ENCODE data around the gene UGT2B28. TPM values are rescaled to one million over a fixed set of nuclear protein-coding genes. Genes with fewer than 3 reads are reported as not detected.
"Not testable (repeated sequence)": the region's sequence is repeated elsewhere in the genome, so short reads cannot be mapped to it uniquely, and the experiment has no call there.

UGT2B28 gene
- polyA plus RNA-seq, 3 donors: not detected

DNA sequence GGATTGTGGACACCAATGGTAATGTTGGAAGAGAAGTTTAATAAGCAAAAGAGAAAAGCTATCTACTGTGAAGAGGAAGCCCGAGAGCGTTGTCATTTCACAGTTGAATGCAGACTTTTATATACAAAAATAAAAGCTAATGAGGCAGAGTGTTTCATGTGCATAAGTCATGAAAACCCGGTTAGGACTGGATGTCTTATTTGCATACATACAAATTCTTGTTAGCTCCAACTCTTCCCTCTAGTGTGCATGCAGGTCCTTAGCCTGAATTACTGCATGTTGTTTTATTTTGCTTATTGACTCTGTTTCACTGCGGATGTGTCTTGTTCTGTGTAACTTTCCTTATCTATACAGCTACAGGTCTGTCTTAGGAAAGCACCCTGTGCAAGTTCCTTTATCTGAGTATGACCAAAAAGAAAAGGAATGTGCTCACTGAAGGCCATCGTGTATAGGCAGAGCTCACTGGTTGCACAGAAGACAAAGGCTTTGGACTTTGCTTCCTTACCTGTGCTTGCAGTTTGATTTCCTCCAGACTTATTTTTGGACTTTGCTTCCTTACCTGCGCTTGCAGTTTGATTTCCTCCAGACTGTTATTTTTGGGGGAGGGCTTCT, 40.6 kb upstream of the UGT2B28 start:
- DNase-seq: no peak
- no peak overlapping the region for H3K4me3 ChIP-seq (replicated peaks in 1 of 3; ENCODE audit: low read depth in 2 of 3, low read length in 3 of 3)
- no peak overlapping the region for H3K9ac ChIP-seq (ENCODE audit: insufficient read depth, low read length, poor library complexity, severe bottlenecking)
- no peaks in the 10 kb centered on the region for H3K79me2 ChIP-seq (ENCODE audit: insufficient read depth, low read length)
- Mint-ChIP-seq H3K36me3 (no peaks in the 10 kb centered on the region), H3K27ac (no peak overlapping the region), H3K4me1 (no peaks in the 10 kb centered on the region), H3K4me3 (no peak overlapping the region), H3K9me3 (peaks cover 0 to 10% (median 2%) of the 10 kb centered on the region in 7 donors), H3K27me3 (ENCODE audit: low read depth in 3 of 3) (no peaks in the 10 kb centered on the region)
- H3K9me3 ChIP-seq (replicated peaks in 1 of 2; ENCODE audit: control insufficient read depth in 1 of 2, insufficient read depth in 1 of 2, low read length in 2 of 2): no peaks in the 10 kb centered on the region
- intact Hi-C loops (cut with micrococcal nuclease): no loop called here
- no peaks in the 10 kb centered on the region for H3K27me3 ChIP-seq (ENCODE audit: control insufficient read depth in 2 of 2, insufficient read depth in 2 of 2, low read length in 2 of 2)
- no peak overlapping the region for H3K4me2 ChIP-seq (replicated peaks; ENCODE audit: extremely low read depth, low read length, poor library complexity, severe bottlenecking)
- H2AFZ ChIP-seq (ENCODE audit: insufficient read depth, low read depth, low read length, poor library complexity, severe bottlenecking): no peak overlapping the region
- 0% methylated on average over 1 of the region's 6 CpGs for WGBS (ENCODE audit: insufficient coverage)
- no peaks in the 10 kb centered on the region for H4K20me1 ChIP-seq (ENCODE audit: insufficient read depth, low read length)
- H3K36me3 ChIP-seq (replicated peaks in 1 of 2; ENCODE audit: control insufficient read depth in 1 of 2, insufficient read depth in 2 of 2, low read length in 2 of 2): no peaks in the 10 kb centered on the region
- TF ChIP-seq, protein P1, sequence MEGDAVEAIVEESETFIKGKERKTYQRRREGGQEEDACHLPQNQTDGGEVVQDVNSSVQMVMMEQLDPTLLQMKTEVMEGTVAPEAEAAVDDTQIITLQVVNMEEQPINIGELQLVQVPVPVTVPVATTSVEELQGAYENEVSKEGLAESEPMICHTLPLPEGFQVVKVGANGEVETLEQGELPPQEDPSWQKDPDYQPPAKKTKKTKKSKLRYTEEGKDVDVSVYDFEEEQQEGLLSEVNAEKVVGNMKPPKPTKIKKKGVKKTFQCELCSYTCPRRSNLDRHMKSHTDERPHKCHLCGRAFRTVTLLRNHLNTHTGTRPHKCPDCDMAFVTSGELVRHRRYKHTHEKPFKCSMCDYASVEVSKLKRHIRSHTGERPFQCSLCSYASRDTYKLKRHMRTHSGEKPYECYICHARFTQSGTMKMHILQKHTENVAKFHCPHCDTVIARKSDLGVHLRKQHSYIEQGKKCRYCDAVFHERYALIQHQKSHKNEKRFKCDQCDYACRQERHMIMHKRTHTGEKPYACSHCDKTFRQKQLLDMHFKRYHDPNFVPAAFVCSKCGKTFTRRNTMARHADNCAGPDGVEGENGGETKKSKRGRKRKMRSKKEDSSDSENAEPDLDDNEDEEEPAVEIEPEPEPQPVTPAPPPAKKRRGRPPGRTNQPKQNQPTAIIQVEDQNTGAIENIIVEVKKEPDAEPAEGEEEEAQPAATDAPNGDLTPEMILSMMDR (IDR thresholded peaks at IDR 0.05): no peak
- no peak overlapping the region for H3K27ac ChIP-seq (ENCODE audit: low read depth in 1 of 2, low read length in 2 of 2)
- no peaks in the 10 kb centered on the region for H3K4me1 ChIP-seq (ENCODE audit: control insufficient read depth in 1 of 2, insufficient read depth in 2 of 2, low read length in 2 of 2)

DNA sequence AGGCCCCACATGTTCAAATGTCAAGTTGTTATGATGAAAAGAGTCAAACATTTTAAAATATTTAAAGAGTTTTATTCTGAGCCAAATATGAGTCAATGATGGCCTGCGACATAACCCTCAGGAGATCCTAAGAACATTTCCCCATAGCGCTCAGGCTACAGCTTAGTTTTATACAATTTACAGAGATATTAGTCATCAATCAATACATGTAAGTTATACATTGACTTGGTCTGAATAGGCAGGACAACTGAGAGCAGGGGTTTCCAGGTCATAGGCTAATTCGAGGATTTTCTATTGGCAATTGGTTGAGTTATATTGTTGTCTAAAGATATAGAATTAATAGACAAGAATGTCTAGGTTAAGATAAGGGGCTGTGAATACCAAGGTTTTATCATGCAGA, 39.5 kb upstream of the UGT2B28 start:
- WGBS (ENCODE audit: insufficient coverage): no CpG with 5 or more reads among the region's 3 CpGs
- H3K27ac Mint-ChIP-seq; DNase-seq; H3K36me3 Mint-ChIP-seq; H3K4me3 ChIP-seq (replicated peaks in 1 of 3; ENCODE audit: low read depth in 2 of 3, low read length in 3 of 3); H3K36me3 ChIP-seq (replicated peaks in 1 of 2; ENCODE audit: control insufficient read depth in 1 of 2, insufficient read depth in 2 of 2, low read length in 2 of 2); H3K79me2 ChIP-seq (ENCODE audit: insufficient read depth, low read length); H3K9me3 ChIP-seq (replicated peaks in 1 of 2; ENCODE audit: control insufficient read depth in 1 of 2, insufficient read depth in 1 of 2, low read length in 2 of 2); H3K9ac ChIP-seq (ENCODE audit: insufficient read depth, low read length, poor library complexity, severe bottlenecking); H3K27ac ChIP-seq (ENCODE audit: low read depth in 1 of 2, low read length in 2 of 2); H4K20me1 ChIP-seq (ENCODE audit: insufficient read depth, low read length); H3K4me1 Mint-ChIP-seq; H3K4me1 ChIP-seq (ENCODE audit: control insufficient read depth in 1 of 2, insufficient read depth in 2 of 2, low read length in 2 of 2); H3K4me2 ChIP-seq (replicated peaks; ENCODE audit: extremely low read depth, low read length, poor library complexity, severe bottlenecking); H3K4me3 Mint-ChIP-seq; intact Hi-C loops (cut with micrococcal nuclease); H3K27me3 Mint-ChIP-seq (ENCODE audit: low read depth in 3 of 3); H2AFZ ChIP-seq (ENCODE audit: insufficient read depth, low read depth, low read length, poor library complexity, severe bottlenecking); H3K27me3 ChIP-seq (ENCODE audit: control insufficient read depth in 2 of 2, insufficient read depth in 2 of 2, low read length in 2 of 2): not testable (repeated sequence)
- peaks cover 0 to 10% (median 2%) of the 10 kb centered on the region in 7 donors for H3K9me3 Mint-ChIP-seq

DNA sequence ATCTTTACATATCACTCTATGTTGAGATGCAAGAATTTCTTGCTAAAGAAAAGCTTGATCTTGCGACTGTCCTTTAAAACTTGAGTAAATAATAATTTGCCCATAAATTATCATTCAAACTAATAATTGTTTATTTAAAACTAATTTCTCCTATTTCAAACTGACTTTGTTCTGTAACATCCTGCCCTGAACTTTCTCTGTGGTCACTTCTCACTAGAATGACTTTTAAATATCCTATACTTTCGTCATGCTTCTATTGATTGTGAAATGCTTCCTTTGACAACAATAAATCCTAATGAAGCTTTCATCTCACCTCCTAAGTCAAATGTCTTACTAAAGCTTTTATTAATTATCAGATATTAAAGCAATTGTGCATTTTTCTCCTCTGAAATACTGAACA, 38.5 kb upstream of the UGT2B28 start:
- peak in 1 of 3 donors; percentile 6 for DNase-seq
- H3K4me3 ChIP-seq (replicated peaks in 1 of 3; ENCODE audit: low read depth in 2 of 3, low read length in 3 of 3); H3K36me3 Mint-ChIP-seq; H3K27ac ChIP-seq (ENCODE audit: low read depth in 1 of 2, low read length in 2 of 2); H3K4me1 ChIP-seq (ENCODE audit: control insufficient read depth in 1 of 2, insufficient read depth in 2 of 2, low read length in 2 of 2); H2AFZ ChIP-seq (ENCODE audit: insufficient read depth, low read depth, low read length, poor library complexity, severe bottlenecking); H3K4me3 Mint-ChIP-seq; H4K20me1 ChIP-seq (ENCODE audit: insufficient read depth, low read length); H3K36me3 ChIP-seq (replicated peaks in 1 of 2; ENCODE audit: control insufficient read depth in 1 of 2, insufficient read depth in 2 of 2, low read length in 2 of 2); H3K9ac ChIP-seq (ENCODE audit: insufficient read depth, low read length, poor library complexity, severe bottlenecking); H3K79me2 ChIP-seq (ENCODE audit: insufficient read depth, low read length); H3K27ac Mint-ChIP-seq; H3K9me3 ChIP-seq (replicated peaks in 1 of 2; ENCODE audit: control insufficient read depth in 1 of 2, insufficient read depth in 1 of 2, low read length in 2 of 2); intact Hi-C loops (cut with micrococcal nuclease); H3K4me2 ChIP-seq (replicated peaks; ENCODE audit: extremely low read depth, low read length, poor library complexity, severe bottlenecking); H3K27me3 ChIP-seq (ENCODE audit: control insufficient read depth in 2 of 2, insufficient read depth in 2 of 2, low read length in 2 of 2); H3K27me3 Mint-ChIP-seq (ENCODE audit: low read depth in 3 of 3); H3K4me1 Mint-ChIP-seq: not testable (repeated sequence)
- H3K9me3 Mint-ChIP-seq: peaks cover 0 to 15% (median 6%) of the 10 kb centered on the region in 7 donors
- no CpG with 5 or more reads among the region's 2 CpGs for WGBS (ENCODE audit: insufficient coverage)

DNA sequence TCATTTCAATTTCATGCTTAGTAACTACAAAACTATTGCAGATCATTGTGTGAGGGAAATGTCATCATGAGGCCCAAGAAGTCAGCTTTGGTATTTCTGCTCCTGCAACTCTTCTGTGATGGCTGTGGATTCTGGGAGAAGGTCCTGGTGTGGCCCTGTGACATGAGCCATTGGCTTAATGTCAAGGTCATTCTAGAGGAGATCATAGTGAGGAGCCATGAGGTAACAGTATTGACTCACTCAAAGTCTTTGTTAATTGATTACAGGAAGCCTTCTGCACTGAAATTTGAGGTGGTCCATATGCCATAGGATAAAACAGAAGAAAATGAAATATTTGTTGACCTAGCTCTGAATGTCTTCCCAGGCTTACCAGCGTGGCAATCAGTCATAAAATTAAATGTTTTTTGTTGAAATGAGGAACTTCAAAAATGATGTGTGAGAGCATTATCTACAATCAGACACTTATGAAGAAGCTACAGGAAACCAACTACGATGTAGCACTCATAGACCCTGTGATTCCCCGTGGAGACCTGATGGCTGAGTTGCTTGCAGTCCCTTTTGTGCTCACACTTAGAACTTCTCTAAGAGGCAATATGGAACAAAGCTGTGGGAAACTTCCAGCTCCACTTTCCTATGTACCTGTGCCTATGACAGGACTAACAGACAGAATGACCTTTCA, 37.6 kb upstream of the UGT2B28 start:
- peaks cover 0 to 19% (median 3%) of the 10 kb centered on the region in 7 donors for H3K9me3 Mint-ChIP-seq
- H3K4me3 ChIP-seq (replicated peaks in 1 of 3; ENCODE audit: low read depth in 2 of 3, low read length in 3 of 3); H3K36me3 ChIP-seq (replicated peaks in 1 of 2; ENCODE audit: control insufficient read depth in 1 of 2, insufficient read depth in 2 of 2, low read length in 2 of 2); H3K27me3 ChIP-seq (ENCODE audit: control insufficient read depth in 2 of 2, insufficient read depth in 2 of 2, low read length in 2 of 2); H3K9me3 ChIP-seq (replicated peaks in 1 of 2; ENCODE audit: control insufficient read depth in 1 of 2, insufficient read depth in 1 of 2, low read length in 2 of 2); DNase-seq; H2AFZ ChIP-seq (ENCODE audit: insufficient read depth, low read depth, low read length, poor library complexity, severe bottlenecking); H3K79me2 ChIP-seq (ENCODE audit: insufficient read depth, low read length); H3K27ac ChIP-seq (ENCODE audit: low read depth in 1 of 2, low read length in 2 of 2); intact Hi-C loops (cut with micrococcal nuclease); H4K20me1 ChIP-seq (ENCODE audit: insufficient read depth, low read length); H3K4me1 Mint-ChIP-seq; H3K9ac ChIP-seq (ENCODE audit: insufficient read depth, low read length, poor library complexity, severe bottlenecking); H3K27ac Mint-ChIP-seq; H3K4me3 Mint-ChIP-seq; H3K27me3 Mint-ChIP-seq (ENCODE audit: low read depth in 3 of 3); H3K4me2 ChIP-seq (replicated peaks; ENCODE audit: extremely low read depth, low read length, poor library complexity, severe bottlenecking); H3K36me3 Mint-ChIP-seq; H3K4me1 ChIP-seq (ENCODE audit: control insufficient read depth in 1 of 2, insufficient read depth in 2 of 2, low read length in 2 of 2): not testable (repeated sequence)
- WGBS (ENCODE audit: insufficient coverage): 73% methylated on average over 2 of the region's 3 CpGs

All from CD14-positive monocyte (primary cell).